Activated T-cell treated with anti-CD3 and anti-CD28 coated beads, Interleukin-2, amount 50 U/mL, for 48 hours (primary cell): Measurements from ENCODE around the gene RNF138.
A peak's percentile ranks its signal among the peaks of the same experiment; 100 is the strongest.
"Not testable (repeated sequence)": the region's sequence is repeated elsewhere in the genome, so short reads cannot be mapped to it uniquely, and the experiment has no call there.

Source experiments
- DNase-seq, 2 experiments: peaks; one replicate each; pipeline ENCODE4 v3.0.0-alpha.2; 2020

RNF138 gene

GRCh38 chr18:32091724-32092421 lies at the start of gene RNF138:
RNF138 (plus strand) TSS chr18:32091874; CDS start chr18:32092777, 903 bp downstream.
- DNase-seq, result peak; percentile 89 to 91

DNA sequence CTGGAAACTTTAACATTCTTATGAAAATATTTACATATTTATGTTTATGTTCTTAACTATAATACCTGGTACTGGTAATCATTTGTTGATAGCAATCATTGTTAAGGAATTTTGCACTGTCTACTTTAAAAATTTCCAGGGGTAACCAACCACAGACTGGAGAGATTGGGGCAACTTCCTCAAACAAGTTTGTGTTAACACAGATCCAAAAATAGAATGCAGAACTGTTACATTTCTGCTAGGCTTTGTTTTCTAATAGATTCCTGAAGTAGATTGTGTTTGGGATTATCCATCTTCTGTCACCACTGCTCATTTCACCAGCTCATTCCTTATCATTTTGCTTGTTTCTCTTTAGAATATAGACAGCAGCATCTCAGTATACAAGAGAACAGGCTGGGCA lies 49.3 kb upstream of the RNF138 start:
- DNase-seq, result no peak

- peak in 1 of 2 experiments; percentile 44 for DNase-seq
These were observed 43.1 kb upstream of the RNF138 start for GRCh38 chr18:32048507-32049091.

GRCh38 chr18:32049393-32050171 lies 42.1 kb upstream of the RNF138 start:
- peak; percentile 61 to 67 for DNase-seq

GRCh38 chr18:32056613-32057358 lies 34.9 kb upstream of the RNF138 start:
- DNase-seq, result no peak

DNA sequence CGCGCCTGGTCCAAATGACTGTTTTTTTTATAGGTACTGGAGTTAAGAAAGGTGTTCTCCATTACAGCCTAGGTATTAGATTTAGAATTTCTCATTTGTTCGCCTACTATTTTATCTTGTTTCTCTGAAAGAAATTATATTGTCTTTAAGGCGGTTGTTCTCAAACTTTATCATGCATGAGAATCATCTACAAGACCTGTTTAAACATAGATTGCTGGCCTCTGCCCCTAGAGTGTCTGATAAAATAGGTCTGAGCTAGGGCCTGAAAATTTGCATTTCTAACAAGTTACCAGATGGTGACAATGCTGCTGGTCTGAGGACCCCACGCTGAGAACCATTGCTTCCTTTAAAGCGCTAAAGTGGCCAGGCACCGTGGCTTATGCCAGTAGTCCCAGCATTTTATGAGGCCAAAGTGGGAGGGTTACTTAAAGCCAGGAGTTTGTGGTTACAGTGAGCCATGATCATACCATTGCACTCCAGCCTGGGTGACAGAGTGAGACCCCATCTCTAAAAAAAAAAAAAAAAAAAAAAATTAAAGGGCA lies 34.0 kb upstream of the RNF138 start:
- DNase-seq, result no peak

- no peak for DNase-seq
These were observed 31.6 kb upstream of the RNF138 start for GRCh38 chr18:32060026-32060425.

- no peak for DNase-seq
These were observed 24.1 kb upstream of the RNF138 start for GRCh38 chr18:32067375-32068167.

DNA sequence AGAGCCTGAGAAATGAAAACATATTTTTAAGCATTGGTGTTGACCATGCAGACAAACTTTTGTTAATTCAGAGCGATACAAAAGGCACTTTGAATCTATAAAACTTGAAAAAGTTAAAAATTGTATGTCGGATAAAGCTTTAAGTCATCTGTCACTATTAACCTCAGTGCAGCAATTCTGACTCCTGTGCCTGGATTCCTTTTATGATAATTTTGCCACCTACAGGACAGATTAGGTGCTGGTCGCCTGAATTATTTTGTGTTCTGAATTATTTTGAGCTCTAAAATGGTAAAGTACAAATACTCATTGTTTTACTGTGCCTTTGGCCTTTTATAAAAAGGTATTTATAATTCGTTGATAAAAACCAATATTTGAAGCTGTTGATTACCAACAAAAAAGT lies 19.4 kb upstream of the RNF138 start:
- no peak for DNase-seq

- DNase-seq, result no peak
These were observed 17.5 kb upstream of the RNF138 start for GRCh38 chr18:32074206-32074605.

- no peak for DNase-seq
These were observed 12.8 kb upstream of the RNF138 start for GRCh38 chr18:32078845-32079244.

- DNase-seq, result no peak
These were observed 9.8 kb upstream of the RNF138 start for GRCh38 chr18:32081881-32082280.

DNA sequence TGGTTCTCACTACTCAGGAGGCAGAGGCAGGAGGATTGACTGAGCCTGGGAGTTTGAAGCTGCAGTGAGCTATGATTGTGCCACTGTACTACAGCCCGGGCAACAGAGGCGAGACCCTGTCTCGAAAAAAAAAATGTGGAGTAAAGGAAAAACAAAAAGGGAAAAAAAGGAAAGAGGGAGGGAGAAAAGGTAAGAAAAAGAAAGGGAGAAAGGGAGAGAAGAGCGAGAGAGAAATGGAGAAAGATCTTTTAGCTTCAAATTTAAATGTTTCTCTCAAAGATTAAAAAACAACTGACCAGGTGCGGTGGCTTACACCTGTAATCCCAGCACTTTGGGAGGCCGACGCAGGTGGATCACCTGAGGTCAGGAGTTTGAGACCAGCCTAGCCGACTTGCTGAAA lies 7.9 kb upstream of the RNF138 start:
- DNase-seq, result no peak

- no peak for DNase-seq
These were observed 4.8 kb upstream of the RNF138 start for GRCh38 chr18:32086881-32087280.

- DNase-seq, result not testable (repeated sequence)
These were observed 843 bp upstream of the RNF138 start for GRCh38 chr18:32090831-32091230.

DNA sequence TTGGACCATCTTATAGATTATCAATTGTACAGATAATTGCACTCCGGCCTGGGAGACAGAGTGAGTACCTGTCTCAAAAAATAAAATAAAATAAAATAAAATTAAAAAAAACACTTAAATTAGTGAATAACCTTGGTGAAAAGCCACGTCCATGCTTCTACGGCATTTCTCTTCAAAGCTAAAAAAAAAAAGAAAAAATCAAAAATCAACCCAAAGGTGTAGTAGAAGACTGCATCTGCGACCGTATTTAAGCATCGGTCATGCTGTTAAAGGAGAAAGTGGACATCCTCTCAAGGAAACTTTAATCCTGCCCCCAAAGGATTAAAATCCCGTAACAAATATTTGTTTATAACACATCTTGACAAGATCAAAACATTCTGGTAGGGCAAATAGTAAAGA lies 350 bp upstream of the RNF138 start:
- no peak for DNase-seq

DNA sequence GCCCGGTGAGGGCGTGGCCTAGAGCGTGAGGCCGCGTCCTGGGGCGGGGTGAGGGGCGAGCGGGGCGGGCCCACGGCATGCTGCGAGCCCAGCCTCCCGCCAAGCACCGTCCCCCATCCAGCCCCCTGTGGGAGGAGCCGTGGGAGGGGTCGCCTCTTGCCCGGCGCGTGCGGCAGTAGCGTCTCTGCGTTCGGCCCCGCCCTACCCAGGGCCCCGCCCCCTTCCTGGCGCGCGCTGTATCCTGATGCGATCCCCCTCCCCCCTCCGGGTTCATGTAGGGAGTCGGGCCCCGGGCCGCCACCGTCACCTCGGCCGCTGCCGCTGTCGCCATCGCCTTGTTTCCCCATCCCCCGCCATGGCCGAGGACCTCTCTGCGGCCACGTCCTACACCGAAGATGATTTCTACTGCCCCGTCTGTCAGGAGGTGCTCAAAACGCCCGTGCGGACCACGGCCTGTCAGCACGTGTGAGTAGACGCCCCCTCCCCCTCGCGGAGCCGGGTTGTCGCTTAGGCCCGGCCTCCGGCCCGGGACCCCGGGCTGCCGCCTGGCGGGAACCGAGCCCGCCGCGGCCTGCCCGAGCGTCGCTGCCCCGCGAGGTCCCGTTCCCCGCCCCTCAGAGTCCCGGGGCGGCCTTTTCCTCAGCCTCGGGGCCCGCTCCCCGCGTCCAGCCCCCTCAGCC lies 888 bp downstream of the RNF138 start:
- DNase-seq, result peak; percentile 99 to 100

DNA sequence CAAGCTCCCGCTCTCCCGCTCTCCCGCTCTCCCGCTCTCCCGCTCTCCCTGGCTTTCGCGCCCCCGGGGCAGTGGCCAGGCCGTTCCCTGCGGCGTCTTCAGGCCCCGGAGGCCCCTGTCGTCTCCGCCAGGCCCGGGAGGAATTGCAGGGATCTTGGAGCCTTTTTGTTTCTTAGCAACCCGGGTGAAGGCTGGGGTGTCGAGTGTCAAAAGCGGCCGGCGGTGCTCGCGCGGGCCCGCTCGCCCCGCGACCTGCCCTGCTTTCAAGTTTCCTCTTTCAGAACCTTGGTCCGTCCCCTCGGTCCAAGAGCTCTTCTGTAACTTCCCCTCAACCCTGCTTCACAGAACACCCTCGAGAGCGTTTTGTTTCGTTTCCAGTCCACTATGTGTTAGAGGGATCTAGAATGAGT lies 1.4 kb downstream of the RNF138 start:
- peak; percentile 60 to 62 for DNase-seq

DNA sequence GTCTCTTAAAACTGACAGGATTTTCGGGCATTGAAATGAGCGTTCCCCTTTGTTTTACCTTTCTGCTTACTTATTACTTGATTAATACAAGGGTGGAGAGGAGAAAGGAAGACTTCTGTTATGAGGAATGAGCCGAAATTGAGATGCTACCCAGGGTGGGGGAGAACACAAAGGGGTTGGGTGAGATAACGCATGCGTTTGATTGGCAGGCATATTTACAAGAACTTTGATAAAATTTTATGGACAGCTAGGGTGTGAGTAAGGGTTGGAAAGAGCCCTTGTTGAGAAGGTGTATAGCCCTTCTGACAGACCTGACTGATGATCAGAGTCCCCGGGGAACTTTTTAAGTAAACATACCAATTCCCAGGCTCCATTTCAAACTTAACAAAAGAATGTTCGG lies 1.8 kb downstream of the RNF138 start:
- DNase-seq, result no peak

DNA sequence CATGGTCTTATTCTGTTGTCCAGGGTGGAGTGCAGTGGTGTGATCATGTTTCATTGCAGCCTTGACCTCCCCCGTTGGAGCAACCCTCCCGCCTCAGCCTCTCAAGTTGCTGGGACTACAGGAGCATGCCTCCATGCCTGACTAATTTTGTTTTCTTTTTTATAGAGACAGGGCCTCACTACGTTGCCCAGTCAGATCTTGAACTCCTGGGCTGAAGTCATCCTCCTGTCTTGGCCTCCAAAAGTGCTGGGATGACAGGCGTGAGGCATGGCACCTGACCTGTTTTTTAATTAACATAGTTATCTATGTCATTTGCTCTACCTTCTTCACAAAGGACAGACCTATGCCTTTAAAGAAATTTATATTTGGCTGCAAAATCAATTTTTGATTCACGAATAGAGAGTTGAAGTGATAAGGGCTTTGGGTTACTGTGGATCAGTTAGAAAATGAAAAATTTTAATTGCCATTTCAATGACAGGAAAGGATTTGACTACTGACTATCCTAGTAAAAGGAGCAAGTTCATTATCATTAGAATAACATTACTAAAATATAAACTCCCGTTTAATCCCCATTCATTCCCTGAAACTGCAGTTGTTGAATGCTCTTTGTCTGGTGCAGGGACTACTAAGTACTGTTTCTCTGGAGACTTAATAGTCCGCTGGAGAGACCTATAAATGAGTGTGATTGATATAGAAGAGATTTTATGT lies 3.7 kb downstream of the RNF138 start:
- peak in 1 of 2 experiments; percentile 33 for DNase-seq

- DNase-seq, result no peak
These were observed 4.2 kb downstream of the RNF138 start for GRCh38 chr18:32095900-32096229.
